Endothelial cell of umbilical vein (primary cell): ENCODE data around the gene TMEM214. TPM values are rescaled to one million over a fixed set of nuclear protein-coding genes. Genes with fewer than 3 reads are reported as not detected.

Experiments
- BruUV-seq: library from RNA; stranded (reverse); fragments of 400-500 nt; replicated peaks from 2 replicates; lab custom pipeline; 2021; lab: Mats Ljungman, UMichigan
- CTCF ChIA-PET: fragments of 300-600, 350-600 bp; sonication (Branson Sonifier 250); formaldehyde crosslinking; loops from one replicate; lab custom pipeline; 2021; ENCODE audit warnings: antibody characterized with exemption, inconsistent platforms; lab: Charles Lee
- POLR2A ChIA-PET: fragments of 300-600, 350-600 bp; sonication (Branson Sonifier 250); formaldehyde crosslinking; loops from one replicate; lab custom pipeline; 2021; ENCODE audit warnings: antibody characterized with exemption, inconsistent platforms; lab: Charles Lee
- DNase-seq: peaks from one replicate; pipeline ENCODE4 v3.0.0-alpha.2; 2011; ENCODE audit warnings: low read depth, low spot score
- FAIRE-seq: peaks from 2 replicates; lab custom pipeline; 2011; peaks lifted over from hg19 to GRCh38; lab: Jason Lieb, UNC
- H2AFZ ChIP-seq: 2 replicates; pipeline ENCODE4 v1.6.0; 2012; ENCODE audit warnings: low read depth, low read length, control low read depth, inconsistent platforms
- H3K27ac ChIP-seq: 2 replicates; pipeline ENCODE4 v1.5.1; 2011; ENCODE audit warnings: low read depth, mild to moderate bottlenecking, control low read depth, low read length, moderate library complexity; ENCODE audit not compliant: insufficient read depth
- H3K27me3 ChIP-seq, 2 experiments: 2 replicates each; pipeline versions ENCODE4 v1.6.0 to v1.6.1; 2011; ENCODE audit warnings: low read length in 2 of 2, mixed read lengths in 1 of 2; ENCODE audit not compliant: control insufficient read depth in 2 of 2, insufficient read depth in 2 of 2
- H3K36me3 ChIP-seq, 2 experiments: 2 replicates in 1 of 2; 3 replicates in 1 of 2; pipeline ENCODE4 v1.5.1; 2011; ENCODE audit warnings: low read length in 2 of 2, mild to moderate bottlenecking in 1 of 2, moderate library complexity in 1 of 2; ENCODE audit not compliant: control insufficient read depth in 2 of 2, insufficient read depth in 2 of 2; ENCODE audit errors: extremely low read depth in 1 of 2
- H3K4me1 ChIP-seq: 3 replicates; pipeline ENCODE4 v1.5.1; 2011; ENCODE audit warnings: mild to moderate bottlenecking, low read length; ENCODE audit not compliant: control insufficient read depth, insufficient read depth; ENCODE audit errors: extremely low read depth
- H3K4me2 ChIP-seq: 2 replicates; pipeline ENCODE4 v1.6.1; 2011; ENCODE audit warnings: low read length, control low read depth, mixed read lengths; ENCODE audit not compliant: insufficient read depth
- H3K4me3 ChIP-seq, 3 experiments: fragments of 200-600 bp in 1 of 3; sonication (generic), shearing (Covaris generic) in 1 of 3; replicated peaks in 1 of 3; 2 replicates each; pipeline ENCODE4 v1.5.1; 2011 to 2016; ENCODE audit warnings: control low read depth in 3 of 3, low read length in 3 of 3, mild to moderate bottlenecking in 2 of 3, inconsistent platforms in 1 of 3, low read depth in 1 of 3, moderate library complexity in 1 of 3; ENCODE audit not compliant: insufficient read depth in 1 of 3
- H3K79me2 ChIP-seq: 2 replicates; pipeline ENCODE4 v1.6.0; 2012; ENCODE audit warnings: low read length, inconsistent platforms; ENCODE audit not compliant: control insufficient read depth, insufficient read depth
- H3K9ac ChIP-seq: replicated peaks from 2 replicates; pipeline ENCODE3; 2011; ENCODE audit warnings: low read length, control low read depth; ENCODE audit not compliant: insufficient read depth; ENCODE audit errors: extremely low read depth
- H3K9me1 ChIP-seq: replicated peaks from 3 replicates; pipeline ENCODE4 v1.6.0; 2011; ENCODE audit warnings: mild to moderate bottlenecking, low read length; ENCODE audit not compliant: control insufficient read depth, insufficient read depth; ENCODE audit errors: extremely low read depth
- H3K9me3 ChIP-seq: replicated peaks from 2 replicates; pipeline ENCODE4 v1.5.1; 2012; ENCODE audit warnings: low read length, inconsistent platforms; ENCODE audit not compliant: control insufficient read depth, insufficient read depth
- H4K20me1 ChIP-seq: replicated peaks from 2 replicates; pipeline ENCODE3; 2011; ENCODE audit warnings: mild to moderate bottlenecking, low read length; ENCODE audit not compliant: control insufficient read depth, insufficient read depth; ENCODE audit errors: extremely low read depth
- EZH2 ChIP-seq: IDR thresholded peaks from 2 replicates; pipeline ENCODE4 v1.6.1; 2012; ENCODE audit warnings: borderline replicate concordance, low read depth, mild to moderate bottlenecking, moderate library complexity, low read length, inconsistent platforms; ENCODE audit not compliant: severe bottlenecking
- FOS ChIP-seq: IDR thresholded peaks from 2 replicates; pipeline ENCODE4 v1.6.1; 2011; ENCODE audit warnings: mild to moderate bottlenecking, low read length, moderate library complexity, borderline replicate concordance; ENCODE audit not compliant: insufficient read depth
- GATA2 ChIP-seq: IDR thresholded peaks from 2 replicates; pipeline ENCODE4 v1.7.0; 2011; ENCODE audit warnings: low read depth, mild to moderate bottlenecking, moderate library complexity, mixed read lengths, low read length; ENCODE audit not compliant: insufficient read length, insufficient read depth
- JUN ChIP-seq: IDR thresholded peaks from 2 replicates; pipeline ENCODE4 v1.6.1; 2011; ENCODE audit warnings: borderline replicate concordance, low read depth; ENCODE audit not compliant: insufficient read length, insufficient read depth
- MAX ChIP-seq: IDR thresholded peaks from 2 replicates; pipeline ENCODE4 v1.6.1; 2011; ENCODE audit not compliant: insufficient read depth, insufficient read length
- MYC ChIP-seq: IDR thresholded peaks from one replicate; pipeline ENCODE4 v1.6.1; 2011; ENCODE audit warnings: mild to moderate bottlenecking, low read depth, low read length
- POLR2A ChIP-seq: IDR thresholded peaks from 2 replicates; pipeline ENCODE4 v1.6.1; 2012; ENCODE audit warnings: low read depth, mild to moderate bottlenecking, control low read depth, low read length
- POLR2AphosphoS5 ChIP-seq: IDR thresholded peaks from 2 replicates; pipeline ENCODE4 v1.6.1; 2012; ENCODE audit warnings: low read depth, mild to moderate bottlenecking, control low read depth, low read length, moderate library complexity; ENCODE audit not compliant: insufficient read depth
- dilution Hi-C: fragments of 300-500 bp; cut with MboI; formaldehyde crosslinking; loops from one replicate; pipeline ENCODE4 v1.15.0; 2019; ENCODE audit warnings: low sequenced_read_pairs; ENCODE audit not compliant: extremely low pct_ligation_motif_present
- intact Hi-C: fragments of 100-400 bp; cut with micrococcal nuclease; formaldehyde crosslinking; loops from one replicate; pipeline ENCODE4 v1.10.0; 2022
- polyA plus RNA-seq, 4 experiments: library from polyadenylated mRNA; depleted of rRNA in 3 of 4; stranded (reverse) in 3 of 4; unstranded in 1 of 4; fragments of >200 nt; gene quantifications; 2 replicates each; pipeline versions ENCODE4 v1.2.1 to v1.2.3, GENCODE V29; 2011 to 2012; ENCODE audit warnings: missing spikeins in 1 of 4
- total RNA-seq: library from RNA; stranded (reverse); gene quantifications from 2 replicates; pipeline ENCODE4 v1.2.3, GENCODE V29; 2021
- TF ChIP-seq, protein P1 (sequence below), 2 donors: IDR thresholded peaks; 1 replicate in 1 of 2; 2 replicates in 1 of 2; pipeline ENCODE4 v1.5.1; 2011; ENCODE audit warnings: low read length in 2 of 2, mild to moderate bottlenecking in 2 of 2, moderate library complexity in 2 of 2, control low read depth in 1 of 2, inconsistent platforms in 1 of 2, low read depth in 1 of 2; ENCODE audit not compliant: insufficient read depth in 1 of 2; ENCODE audit errors: extremely low read depth in 1 of 2

TMEM214 gene
- total and polyA plus RNA-seq, 2 donors (not counting 3 experiments of a cell fraction or from before 2014, with no cell fraction given), result 109 to 163 TPM

- no peak overlapping the region for H3K9ac ChIP-seq
- no TSS peak for BruUV-seq
Observed at GRCh38 chr2:26997394-26997793, 35.4 kb upstream of the TMEM214 start.

More at GRCh38 chr2:26997394-26997793, 35.4 kb upstream of the TMEM214 start:
- H3K9me3 ChIP-seq, result no peaks in the 10 kb centered on the region
- intact Hi-C loops (no loop called here), dilution Hi-C loops (no loop called here)
- POLR2A ChIA-PET, result no interaction called here
- H3K27ac ChIP-seq, result no peak overlapping the region
- H4K20me1 ChIP-seq, result no peaks in the 10 kb centered on the region
- H3K27me3 ChIP-seq, result peaks cover 8 to 9% of the 10 kb centered on the region in 2 experiments
- H3K4me1 ChIP-seq, result no peaks in the 10 kb centered on the region
- H3K9me1 ChIP-seq, result no peaks in the 10 kb centered on the region
- CTCF ChIA-PET, result interaction anchor here (0.6 to 1.5 kb wide), 3 partner anchors 14 to 22 kb away, joined by 3 to 4 read pairs (median 3); no protein-coding TSS in a partner anchor
- no peak overlapping the region for H3K4me3 ChIP-seq
- no peaks in the 10 kb centered on the region for H3K79me2 ChIP-seq
- DNase-seq (no peak), FAIRE-seq (no peak)
- H3K36me3 ChIP-seq, result no peaks in the 10 kb centered on the region
- no peak overlapping the region for H3K4me2 ChIP-seq
- no peak overlapping the region for H2AFZ ChIP-seq
- no peak for TF ChIP-seq GATA2
- no peak for TF ChIP-seq POLR2A
- TF ChIP-seq EZH2, result no peak
- no peak for TF ChIP-seq MYC
- TF ChIP-seq JUN, result no peak
- TF ChIP-seq MAX, result no peak
- no peak for TF ChIP-seq POLR2AphosphoS5
- TF ChIP-seq, protein P1, sequence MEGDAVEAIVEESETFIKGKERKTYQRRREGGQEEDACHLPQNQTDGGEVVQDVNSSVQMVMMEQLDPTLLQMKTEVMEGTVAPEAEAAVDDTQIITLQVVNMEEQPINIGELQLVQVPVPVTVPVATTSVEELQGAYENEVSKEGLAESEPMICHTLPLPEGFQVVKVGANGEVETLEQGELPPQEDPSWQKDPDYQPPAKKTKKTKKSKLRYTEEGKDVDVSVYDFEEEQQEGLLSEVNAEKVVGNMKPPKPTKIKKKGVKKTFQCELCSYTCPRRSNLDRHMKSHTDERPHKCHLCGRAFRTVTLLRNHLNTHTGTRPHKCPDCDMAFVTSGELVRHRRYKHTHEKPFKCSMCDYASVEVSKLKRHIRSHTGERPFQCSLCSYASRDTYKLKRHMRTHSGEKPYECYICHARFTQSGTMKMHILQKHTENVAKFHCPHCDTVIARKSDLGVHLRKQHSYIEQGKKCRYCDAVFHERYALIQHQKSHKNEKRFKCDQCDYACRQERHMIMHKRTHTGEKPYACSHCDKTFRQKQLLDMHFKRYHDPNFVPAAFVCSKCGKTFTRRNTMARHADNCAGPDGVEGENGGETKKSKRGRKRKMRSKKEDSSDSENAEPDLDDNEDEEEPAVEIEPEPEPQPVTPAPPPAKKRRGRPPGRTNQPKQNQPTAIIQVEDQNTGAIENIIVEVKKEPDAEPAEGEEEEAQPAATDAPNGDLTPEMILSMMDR (IDR thresholded peaks at IDR 0.05; ENCODE audit: extremely low read depth in 1 of 2, insufficient read depth in 1 of 2, low read depth in 1 of 2, low read length in 2 of 2), result no peak
- TF ChIP-seq FOS, result no peak
